Testis (tissue), 2 donors: Measurements from ENCODE around the gene C3orf20.

Source experiments
- POLR2A ChIP-seq: fragments of 450-650 bp; IDR thresholded peaks from one replicate; pipeline ENCODE4 v1.6.1; 2017; ENCODE audit warnings: antibody characterized with exemption, mild to moderate bottlenecking, moderate library complexity
- TF ChIP-seq, protein P1 (sequence below), 3 experiments: fragments of 450-650 bp in 2 of 3; fragments of 200-600 bp in 1 of 3; sonication (generic) in 1 of 3; IDR thresholded peaks; one replicate each; pipeline ENCODE4 v1.5.1; 2016 to 2019; ENCODE audit warnings: antibody characterized with exemption in 3 of 3, mild to moderate bottlenecking in 2 of 3, moderate library complexity in 1 of 3

DNA sequence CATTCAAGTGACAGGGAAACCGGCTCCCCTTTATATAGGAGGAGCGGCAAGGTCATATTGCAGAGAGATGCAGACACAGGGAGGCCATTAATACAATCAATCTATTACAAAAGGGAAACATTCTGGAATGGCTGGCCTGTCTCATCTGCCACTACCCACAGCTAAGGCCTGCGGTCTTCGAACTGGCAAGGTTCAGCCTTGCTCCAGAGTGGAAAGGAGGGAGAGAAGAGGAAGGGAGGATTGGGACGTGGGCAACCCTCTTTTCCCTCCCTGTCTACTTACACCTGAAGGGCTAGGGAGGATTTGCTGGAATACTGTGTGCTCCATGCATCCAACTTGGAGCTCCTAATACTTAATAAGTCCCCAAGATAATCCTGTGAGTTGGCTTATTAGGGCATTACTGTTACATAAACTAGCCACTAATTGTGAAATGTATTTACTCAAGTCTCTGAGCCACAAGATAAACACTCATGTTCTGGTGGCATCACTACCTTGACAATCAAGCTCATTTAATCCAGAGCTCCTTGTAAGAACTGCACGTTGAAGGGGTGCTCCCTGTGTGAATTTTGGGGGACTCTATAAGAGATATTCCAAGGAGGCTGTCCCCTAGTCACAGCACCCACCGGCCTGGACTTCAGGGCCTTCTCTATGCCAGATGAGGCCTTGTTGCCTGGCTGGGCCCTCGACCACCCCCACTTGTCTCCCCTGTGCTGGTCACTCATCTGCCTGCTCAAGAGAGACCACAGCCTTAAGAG lies 43.1 kb upstream of the C3orf20 start:
- TF ChIP-seq, protein P1, sequence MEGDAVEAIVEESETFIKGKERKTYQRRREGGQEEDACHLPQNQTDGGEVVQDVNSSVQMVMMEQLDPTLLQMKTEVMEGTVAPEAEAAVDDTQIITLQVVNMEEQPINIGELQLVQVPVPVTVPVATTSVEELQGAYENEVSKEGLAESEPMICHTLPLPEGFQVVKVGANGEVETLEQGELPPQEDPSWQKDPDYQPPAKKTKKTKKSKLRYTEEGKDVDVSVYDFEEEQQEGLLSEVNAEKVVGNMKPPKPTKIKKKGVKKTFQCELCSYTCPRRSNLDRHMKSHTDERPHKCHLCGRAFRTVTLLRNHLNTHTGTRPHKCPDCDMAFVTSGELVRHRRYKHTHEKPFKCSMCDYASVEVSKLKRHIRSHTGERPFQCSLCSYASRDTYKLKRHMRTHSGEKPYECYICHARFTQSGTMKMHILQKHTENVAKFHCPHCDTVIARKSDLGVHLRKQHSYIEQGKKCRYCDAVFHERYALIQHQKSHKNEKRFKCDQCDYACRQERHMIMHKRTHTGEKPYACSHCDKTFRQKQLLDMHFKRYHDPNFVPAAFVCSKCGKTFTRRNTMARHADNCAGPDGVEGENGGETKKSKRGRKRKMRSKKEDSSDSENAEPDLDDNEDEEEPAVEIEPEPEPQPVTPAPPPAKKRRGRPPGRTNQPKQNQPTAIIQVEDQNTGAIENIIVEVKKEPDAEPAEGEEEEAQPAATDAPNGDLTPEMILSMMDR (IDR thresholded peaks at IDR 0.05), result no peak
- TF ChIP-seq POLR2A, result no peak
